Kidney (tissue), 14 donors: ENCODE measurements around the gene MEX3A. TPM values are rescaled to one million over a fixed set of nuclear protein-coding genes. Genes with fewer than 3 reads are reported as not detected.
A peak's percentile ranks its signal among the peaks of the same experiment; 100 is the strongest.

Source experiments
- DNase-seq, 5 donors: peaks; one replicate each; pipeline ENCODE4 v3.0.0-alpha.2; 2013 to 2020
- FAIRE-seq: peaks from 2 replicates; lab custom pipeline; 2012; peaks lifted over from hg19 to GRCh38; lab: Jason Lieb, UNC
- H3K27ac ChIP-seq, 2 donors: one replicate each; pipeline ENCODE4 v1.7.0; 2013; ENCODE audit warnings: low read depth in 2 of 2, low read length in 2 of 2, inconsistent platforms in 1 of 2
- H3K27me3 ChIP-seq: one replicate; pipeline ENCODE4 v1.7.1; 2013; ENCODE audit warnings: low read length, inconsistent platforms; ENCODE audit not compliant: control insufficient read depth, insufficient read depth
- H3K36me3 ChIP-seq, 3 donors: one replicate each; pipeline versions ENCODE4 v1.7.0 to v1.7.1; 2013; ENCODE audit warnings: low read length in 3 of 3, control low read depth in 1 of 3, inconsistent platforms in 1 of 3; ENCODE audit not compliant: insufficient read depth in 3 of 3, control insufficient read depth in 2 of 3
- H3K4me1 ChIP-seq, 3 donors: one replicate each; pipeline versions ENCODE4 v1.7.0 to v1.7.1; 2013; ENCODE audit warnings: low read length in 3 of 3, inconsistent platforms in 1 of 3, low read depth in 1 of 3; ENCODE audit not compliant: control insufficient read depth in 2 of 3, insufficient read depth in 2 of 3
- H3K4me3 ChIP-seq, 3 donors: one replicate each; pipeline versions ENCODE4 v1.7.0 to v1.8.1; 2013; ENCODE audit warnings: low read length in 3 of 3, control low read depth in 1 of 3, inconsistent platforms in 1 of 3
- H3K9ac ChIP-seq, 3 donors: one replicate each; pipeline versions ENCODE4 v1.7.0 to v1.7.1; 2013; ENCODE audit warnings: low read length in 3 of 3, control low read depth in 1 of 3, inconsistent platforms in 1 of 3
- H3K9me3 ChIP-seq, 3 donors: one replicate each; pipeline versions ENCODE4 v1.7.0 to v1.7.1; 2013; ENCODE audit warnings: low read length in 3 of 3, control low read depth in 1 of 3, inconsistent platforms in 1 of 3; ENCODE audit not compliant: control insufficient read depth in 2 of 3, insufficient read depth in 1 of 3
- intact Hi-C: fragments of 100-400 bp; cut with DNase I; formaldehyde crosslinking; loops from one replicate; pipeline ENCODE4 v1.11.1; 2022
- polyA plus RNA-seq: library from polyadenylated mRNA; stranded (reverse); fragments of 350-450 nt; fragmentation: Illumina TruSeq; extraction: RNeasy Lipid Tissue Mini Kit (QIAGEN cat#74804); gene quantifications from one replicate; pipeline ENCODE4 v1.2.3, GENCODE V29; 2014; ENCODE audit warnings: low read depth, low replicate concordance; ENCODE audit not compliant: insufficient read depth
- total RNA-seq: library from RNA; stranded (reverse); fragmentation: NEBNext Ultra II Directional; extraction: Animal tissue kit (Norgen Biotek cat#: 25700); gene quantifications from one replicate; pipeline ENCODE4 v1.2.1, GENCODE V29; 2021
- TF ChIP-seq, protein P1 (sequence below): IDR thresholded peaks from 3 replicates; pipeline ENCODE4 v1.5.1; 2012; ENCODE audit warnings: mild to moderate bottlenecking, moderate library complexity, borderline replicate concordance; ENCODE audit not compliant: insufficient read depth; ENCODE audit errors: extremely low read depth
- donor health status: control.
- donor health status: control.
- donor health status: control.
- donor health status: control.
- donor health status: control.
- donor health status: DM: yes; HTN: yes; CAD: no.
- donor health status: Normal renal cell carcinoma (clear cell type).

The MEX3A gene
- total and polyA plus RNA-seq, 2 donors from 2014 or later: 1.0 to 1.7 TPM

DNA sequence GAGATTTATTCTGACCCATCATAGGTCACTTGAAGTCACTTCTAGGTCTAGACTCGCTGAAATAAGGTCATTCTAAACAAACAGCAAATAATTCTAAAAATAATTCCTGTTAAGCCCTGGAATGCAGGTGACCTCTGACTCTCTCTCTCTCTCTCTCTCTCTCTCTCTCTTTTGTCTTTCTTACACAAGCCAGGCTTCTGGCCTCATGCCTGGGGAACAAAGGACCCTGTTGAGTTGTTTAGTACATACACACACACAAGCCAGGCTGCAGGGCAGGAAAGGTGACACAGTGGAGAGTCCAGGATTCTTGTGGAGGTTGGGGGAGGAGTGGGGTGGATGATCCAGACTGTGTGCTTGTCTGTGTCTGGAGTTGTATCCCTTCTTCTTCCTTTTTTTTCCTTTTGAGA, 4.0 kb upstream of the MEX3A start:
- H3K4me1 ChIP-seq: peaks cover 0 to 4% (median 4%) of the 10 kb centered on the region in 3 donors
- DNase-seq (peak in 2 of 5 donors; percentile 61 to 86), FAIRE-seq (no peak)
- peak overlapping the region in 1 of 2 donors; percentile 27 for H3K27ac ChIP-seq
- H3K27me3 ChIP-seq: no peaks in the 10 kb centered on the region
- H3K4me3 ChIP-seq: no peak overlapping the region
- TF ChIP-seq, protein P1, sequence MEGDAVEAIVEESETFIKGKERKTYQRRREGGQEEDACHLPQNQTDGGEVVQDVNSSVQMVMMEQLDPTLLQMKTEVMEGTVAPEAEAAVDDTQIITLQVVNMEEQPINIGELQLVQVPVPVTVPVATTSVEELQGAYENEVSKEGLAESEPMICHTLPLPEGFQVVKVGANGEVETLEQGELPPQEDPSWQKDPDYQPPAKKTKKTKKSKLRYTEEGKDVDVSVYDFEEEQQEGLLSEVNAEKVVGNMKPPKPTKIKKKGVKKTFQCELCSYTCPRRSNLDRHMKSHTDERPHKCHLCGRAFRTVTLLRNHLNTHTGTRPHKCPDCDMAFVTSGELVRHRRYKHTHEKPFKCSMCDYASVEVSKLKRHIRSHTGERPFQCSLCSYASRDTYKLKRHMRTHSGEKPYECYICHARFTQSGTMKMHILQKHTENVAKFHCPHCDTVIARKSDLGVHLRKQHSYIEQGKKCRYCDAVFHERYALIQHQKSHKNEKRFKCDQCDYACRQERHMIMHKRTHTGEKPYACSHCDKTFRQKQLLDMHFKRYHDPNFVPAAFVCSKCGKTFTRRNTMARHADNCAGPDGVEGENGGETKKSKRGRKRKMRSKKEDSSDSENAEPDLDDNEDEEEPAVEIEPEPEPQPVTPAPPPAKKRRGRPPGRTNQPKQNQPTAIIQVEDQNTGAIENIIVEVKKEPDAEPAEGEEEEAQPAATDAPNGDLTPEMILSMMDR: no peak
- H3K9me3 ChIP-seq: no peaks in the 10 kb centered on the region
- no peak overlapping the region for H3K9ac ChIP-seq
- H3K36me3 ChIP-seq: no peaks in the 10 kb centered on the region
- intact Hi-C loops: no loop called here

DNA sequence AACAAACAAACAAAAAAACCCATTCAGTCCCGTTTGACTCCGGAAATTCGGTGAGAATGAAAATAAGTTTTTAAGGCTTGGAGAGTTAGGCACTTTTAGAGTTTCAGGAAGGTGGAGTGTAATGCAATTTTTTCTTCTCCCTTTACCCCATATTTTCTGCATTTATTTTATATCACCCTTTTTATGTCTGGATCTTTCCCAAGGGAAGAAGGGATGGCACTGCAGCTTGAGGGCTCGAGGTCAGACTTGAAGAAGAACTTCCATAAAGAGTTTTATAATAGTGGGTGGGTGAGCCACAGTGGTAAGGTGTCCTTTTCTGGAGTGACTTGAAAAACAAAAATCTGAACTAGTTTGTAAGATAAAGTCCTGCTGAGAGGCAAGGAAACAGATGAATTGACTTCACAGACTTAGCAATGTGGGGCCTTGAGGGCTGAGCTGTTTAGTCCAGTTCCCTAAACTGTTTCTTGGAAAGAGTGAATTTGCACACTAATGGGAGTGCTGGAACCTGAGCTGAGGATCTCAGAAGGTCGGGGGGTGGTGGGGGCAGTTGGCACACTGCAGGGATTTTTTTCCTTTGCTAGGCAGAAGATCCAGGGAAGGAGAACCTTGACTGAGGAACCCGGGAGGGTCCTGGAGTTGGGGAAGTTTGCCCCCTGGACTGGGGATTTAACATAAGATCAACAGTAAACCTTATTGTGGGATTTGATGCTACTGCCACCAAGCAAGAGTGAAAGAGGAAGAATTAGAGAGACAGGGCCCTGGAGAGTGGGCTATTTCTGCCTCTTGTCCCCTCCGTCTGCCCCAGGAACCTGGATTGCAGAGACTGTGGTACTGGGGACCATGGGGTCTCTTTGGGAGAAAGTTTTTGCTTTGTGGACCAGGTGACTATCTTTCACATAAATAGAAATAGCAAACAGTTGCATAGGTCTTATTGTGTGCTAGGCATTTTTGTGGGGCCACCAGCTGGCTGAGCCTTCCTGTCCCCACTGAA, 1.8 kb upstream of the MEX3A start:
- no peak for FAIRE-seq
- intact Hi-C loops: no loop called here
- no peak overlapping the region for H3K4me3 ChIP-seq
- no peaks in the 10 kb centered on the region for H3K36me3 ChIP-seq
- H3K9me3 ChIP-seq: no peaks in the 10 kb centered on the region
- H3K4me1 ChIP-seq: peaks cover 0 to 6% (median 4%) of the 10 kb centered on the region in 3 donors
- no peak overlapping the region for H3K9ac ChIP-seq
- no peaks in the 10 kb centered on the region for H3K27me3 ChIP-seq
- TF ChIP-seq, protein P1: no peak
- no peak overlapping the region for H3K27ac ChIP-seq
- DNase-seq: peak in 2 of 5 donors; percentile 49 to 60

DNA sequence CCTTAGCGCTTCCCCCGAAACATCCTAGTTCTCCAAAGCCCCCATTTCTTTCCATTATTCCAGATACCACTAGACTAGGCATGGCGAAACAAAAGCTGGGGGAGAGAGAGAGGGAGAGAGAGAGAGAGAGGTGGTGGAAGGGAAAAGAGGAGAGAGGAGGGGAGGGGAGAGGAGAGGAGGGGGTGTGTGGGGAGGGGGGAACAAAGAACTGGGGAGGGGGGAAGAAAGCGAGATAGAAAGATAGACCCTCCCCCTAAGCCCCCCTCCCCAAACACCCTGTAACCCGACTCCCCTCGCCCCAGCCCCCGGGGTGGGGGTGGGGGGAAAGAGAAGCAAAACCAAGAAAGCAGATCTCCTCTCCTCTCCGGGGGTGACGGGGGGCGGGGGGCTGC, 352 bp downstream of the MEX3A start:
- FAIRE-seq: no peak
- Histone ChIP-seq H3K9me3 (no peaks in the 10 kb centered on the region), H3K4me3 (peak overlapping the region; percentile 68 to 81 (median 78)), H3K9ac (peak overlapping the region in 2 of 3 donors; percentile 61 to 66), H3K36me3 (no peaks in the 10 kb centered on the region), H3K4me1 (peaks cover 0 to 10% (median 4%) of the 10 kb centered on the region in 3 donors), H3K27me3 (no peaks in the 10 kb centered on the region), H3K27ac (no peak overlapping the region)
- peak in 2 of 5 donors; percentile 87 to 92 for DNase-seq
- intact Hi-C loops: no loop called here
- TF ChIP-seq, protein P1: no peak
